Measurements from ENCODE around the gene INTS11.

INTS11 gene

GRCh38 chr1:1314237-1314586, 10.2 kb downstream of the INTS11 start (continued):
- no peak for TF ChIP-seq ZBTB44 (tag by site-specific recombination; IDR thresholded peaks at IDR 0.05)
- no peak for TF ChIP-seq ZNF394 (tag by site-specific recombination; IDR thresholded peaks at IDR 0.05; ENCODE audit: borderline replicate concordance)
- no peak for TF ChIP-seq ZNF677 (tag by site-specific recombination; IDR thresholded peaks at IDR 0.05)
- TF ChIP-seq ZFP3 (tag by site-specific recombination; IDR thresholded peaks at IDR 0.05; ENCODE audit: low read depth) = no peak

GRCh38 chr1:1313500-1314236, 10.8 kb downstream of the INTS11 start:
- POLR2A ChIA-PET = interaction anchor here (2.7 kb wide), 1 partner anchor 22 kb away, joined by 7 read pairs; no protein-coding TSS in a partner anchor

GRCh38 chr1:1312450-1313314, 11.8 kb downstream of the INTS11 start:
- Histone ChIP-seq H3K4me3 (ENCODE audit: low read depth, low read length) (no peak overlapping the region), H3K4me1 (ENCODE audit: control insufficient read depth, insufficient read depth, low read length) (peaks cover 3% of the 10 kb centered on the region; the same call in 1 of the 2 replicates), H3K9me3 (ENCODE audit: control insufficient read depth, insufficient read depth, low read depth, low read length) (no peaks in the 10 kb centered on the region), H3K27ac (ENCODE audit: extremely low read depth, low read depth, low read length) (no peak overlapping the region), H3K36me3 (ENCODE audit: control insufficient read depth in 2 of 2, insufficient read depth in 1 of 2, low read length in 2 of 2) (peaks cover 16 to 79% of the 10 kb centered on the region in 2 experiments)
- ChIA-PET CTCF (interaction anchor here (0.6 kb wide), 1 partner anchor 190 kb away, joined by 4 read pairs; no protein-coding TSS in a partner anchor), POLR2A (interaction anchor here (2.7 kb wide), 1 partner anchor 23 kb away, joined by 7 read pairs; no protein-coding TSS in a partner anchor)
- TF ChIP-seq BCL11A (tag by site-specific recombination; IDR thresholded peaks at IDR 0.05; ENCODE audit: low read depth) = peak; percentile 11
- peak; percentile 24; the same call in 1 of the 2 replicates for TF ChIP-seq KLF8 (tag by site-specific recombination; IDR thresholded peaks at IDR 0.05)
- peak; percentile 43 for TF ChIP-seq ZNF600 (tag by site-specific recombination; IDR thresholded peaks at IDR 0.05)
- TF ChIP-seq BCL11B (tag by site-specific recombination; IDR thresholded peaks at IDR 0.05; ENCODE audit: low read depth) = peak; percentile 61; the same call in 1 of the 2 replicates
- TF ChIP-seq ZNF692 (tag by site-specific recombination; IDR thresholded peaks at IDR 0.05) = peak; percentile 81
- peak; percentile 77 for TF ChIP-seq ZFP69B (tag by site-specific recombination; IDR thresholded peaks at IDR 0.05)
- TF ChIP-seq SP3 (tag by site-specific recombination; IDR thresholded peaks at IDR 0.05) = no peak
- no peak for TF ChIP-seq ZNF514 (tag by site-specific recombination; IDR thresholded peaks at IDR 0.05)
- TF ChIP-seq ATF2 (tag by site-specific recombination; IDR thresholded peaks at IDR 0.05; ENCODE audit: low read depth) = no peak

More at GRCh38 chr1:1313500-1314236, 10.8 kb downstream of the INTS11 start:
- Histone ChIP-seq H3K4me1 (ENCODE audit: control insufficient read depth, insufficient read depth, low read length) (peaks cover 10% of the 10 kb centered on the region), H3K9me3 (ENCODE audit: control insufficient read depth, insufficient read depth, low read depth, low read length) (no peaks in the 10 kb centered on the region), H3K36me3 (ENCODE audit: control insufficient read depth in 2 of 2, insufficient read depth in 1 of 2, low read length in 2 of 2) (peaks cover 20 to 80% of the 10 kb centered on the region in 2 experiments), H3K4me3 (ENCODE audit: low read depth, low read length) (no peak overlapping the region), H3K27ac (ENCODE audit: extremely low read depth, low read depth, low read length) (no peak overlapping the region)
- TF ChIP-seq ZNF449 (tag by site-specific recombination; IDR thresholded peaks at IDR 0.05) (peak; percentile 87), ZSCAN5A (tag by site-specific recombination; IDR thresholded peaks at IDR 0.05) (no peak), KLF8 (tag by site-specific recombination; IDR thresholded peaks at IDR 0.05) (no peak)
- CTCF ChIA-PET = interaction anchor here (0.6 kb wide), 1 partner anchor 191 kb away, joined by 4 read pairs; no protein-coding TSS in a partner anchor

Data from HEK293 (cell line).